ENCODE measurements around the gene ARID5A. TPM values are rescaled to one million over a fixed set of nuclear protein-coding genes. Genes with fewer than 3 reads are reported as not detected.

Gene ARID5A
- total RNA-seq, 2 donors from 2014 or later: 10.5 to 24.1 TPM

DNA sequence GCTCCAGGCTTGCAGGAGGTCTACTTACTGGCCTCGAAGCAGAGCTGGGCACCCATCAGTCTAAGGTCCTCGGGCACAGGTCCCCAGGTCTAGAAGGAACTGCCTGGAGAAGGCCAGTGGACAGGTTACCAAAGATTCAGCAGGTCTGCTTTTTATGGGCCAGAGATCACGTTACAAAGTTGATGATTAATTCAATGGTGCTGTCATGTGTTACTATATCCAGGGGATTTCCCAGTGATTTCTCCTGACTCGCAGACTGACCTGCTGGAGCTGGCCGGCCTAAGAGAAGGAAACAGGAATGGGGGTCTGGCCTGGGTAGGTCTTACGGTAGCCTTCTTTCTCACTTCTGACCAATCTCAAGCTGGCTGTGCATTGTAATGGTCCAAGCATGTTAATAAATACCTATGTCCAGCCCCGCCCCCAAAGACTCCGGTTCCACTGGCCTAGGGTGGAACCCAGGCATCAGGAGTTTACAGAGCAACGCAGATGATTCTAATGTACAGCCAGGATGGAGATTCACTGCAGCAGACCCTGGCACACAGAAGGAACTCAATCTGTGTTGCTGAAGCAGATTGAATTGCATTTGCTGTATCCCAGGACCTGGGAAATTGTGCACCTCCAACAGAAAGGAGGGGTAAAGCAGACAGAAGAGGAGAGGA lies 31.2 kb upstream of the ARID5A start, which contains the start of gene NEURL3:
TSS of gene NEURL3 (minus strand) at position 127 of the 659 bp plus-strand sequence. CDS start at position 56, 71 bp downstream.
- no peak for ATAC-seq
- no peak for DNase-seq
- intact Hi-C loops (cut with DNase I): loop anchor here (5.0 to 10.0 kb wide), 4 partner anchors 33 to 371 kb away; partner anchors contain the start of gene ASTL (in 2 of the 2)

DNA sequence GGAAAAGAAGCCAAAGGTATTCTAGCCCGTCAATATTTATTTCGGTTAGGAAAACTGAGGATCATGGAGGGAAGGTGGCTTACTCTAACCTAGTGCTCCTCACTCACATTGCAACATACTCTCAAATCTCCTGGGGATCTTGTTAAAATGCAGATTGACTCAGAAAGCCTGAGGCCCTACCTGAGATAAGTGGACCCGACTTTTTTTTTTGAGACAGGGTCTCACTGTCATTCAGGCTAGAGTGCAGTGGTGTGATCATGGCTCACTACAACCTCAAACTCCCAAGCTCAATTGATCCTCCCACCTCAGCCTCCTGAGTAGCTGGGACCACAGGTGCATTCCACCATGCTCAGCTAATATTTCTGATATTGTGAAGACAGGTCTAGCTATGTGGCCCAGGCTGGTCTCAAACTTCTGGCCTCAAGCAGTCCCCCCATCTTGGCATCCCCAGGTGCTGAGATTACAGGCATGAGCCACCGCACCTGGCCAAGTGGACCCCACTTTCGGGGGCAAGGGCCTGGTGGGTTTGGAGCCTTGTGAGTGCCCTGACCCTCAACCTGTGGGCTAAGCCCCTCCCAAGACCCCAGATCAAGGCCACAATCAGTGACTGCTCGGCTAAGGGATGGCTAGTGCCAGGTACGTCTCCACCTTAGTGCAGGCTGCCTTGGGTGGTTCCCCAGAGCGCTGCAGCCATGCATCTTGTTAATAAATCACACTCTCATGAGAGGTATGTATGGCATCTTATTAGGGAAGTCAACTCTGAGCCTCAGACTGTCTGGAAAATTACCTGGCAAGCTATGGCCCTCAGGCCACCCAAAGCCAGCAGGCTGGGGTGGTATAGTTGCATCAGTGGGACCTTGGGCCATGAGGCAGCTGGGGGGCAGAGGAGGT lies 30.3 kb upstream of the ARID5A start:
- intact Hi-C loops (cut with DNase I): loop anchor here (5.0 to 10.0 kb wide), 4 partner anchors 34 to 371 kb away; partner anchors contain the start of gene ASTL (in 2 of the 2)

DNA sequence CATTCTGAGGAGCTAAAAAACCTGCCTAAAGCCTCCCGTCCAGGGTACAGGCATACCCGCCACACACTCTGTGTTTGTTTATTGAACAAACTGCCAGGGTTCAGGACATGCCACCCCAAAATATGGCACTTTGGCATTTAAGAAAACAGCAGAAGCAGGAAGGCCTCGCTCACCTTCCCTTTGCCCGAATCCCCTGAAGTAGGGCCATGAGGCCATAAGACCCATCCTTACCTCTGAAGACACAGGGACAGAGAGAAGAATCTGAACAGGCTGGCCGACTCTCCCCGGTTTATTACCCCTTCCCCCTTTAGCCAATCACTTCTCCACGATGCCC lies 29.7 kb upstream of the ARID5A start:
- ATAC-seq (no peak), DNase-seq (no peak)

More for the DNA sequence above, 30.3 kb upstream of the ARID5A start:
- no peak for DNase-seq
- ATAC-seq: no peak

DNA sequence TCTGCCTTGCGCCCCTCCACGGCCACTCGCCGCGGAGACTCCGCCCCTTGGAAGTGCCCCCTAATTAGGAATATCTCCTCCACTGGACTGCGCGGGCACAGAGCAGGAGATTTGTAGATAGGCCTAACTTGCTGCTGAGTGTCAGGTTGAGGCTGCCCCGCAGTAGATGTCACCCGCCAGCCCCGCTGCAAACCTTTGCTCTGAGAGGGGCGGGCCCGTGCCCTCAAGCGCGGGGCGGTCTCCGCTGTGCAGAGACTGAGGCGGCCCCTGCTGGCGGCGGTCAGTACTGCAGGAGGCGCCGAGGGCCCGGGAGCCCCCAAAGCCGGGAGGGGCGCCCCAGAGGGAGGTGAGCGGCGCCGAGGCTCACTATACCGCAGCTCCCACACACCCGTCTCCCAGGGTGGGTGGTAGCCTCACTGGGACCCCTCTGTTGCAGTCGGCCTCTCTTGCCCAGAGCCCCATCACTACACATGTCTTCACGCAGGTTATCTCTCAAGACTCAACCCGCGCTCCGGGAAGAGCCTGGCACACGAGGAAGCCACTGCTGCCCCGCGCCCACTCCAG lies 28.5 kb upstream of the ARID5A start:
- intact Hi-C loops (cut with DNase I): loop anchor here (2.0 to 10.0 kb wide), 5 partner anchors 36 to 373 kb away; partner anchors contain the start of gene ASTL (in 2 of the 2)

More for the DNA sequence above, 29.7 kb upstream of the ARID5A start:
- intact Hi-C loops (cut with DNase I): loop anchor here (5.0 to 10.0 kb wide), 4 partner anchors 35 to 372 kb away; partner anchors contain the start of gene ASTL (in 2 of the 2)

DNA sequence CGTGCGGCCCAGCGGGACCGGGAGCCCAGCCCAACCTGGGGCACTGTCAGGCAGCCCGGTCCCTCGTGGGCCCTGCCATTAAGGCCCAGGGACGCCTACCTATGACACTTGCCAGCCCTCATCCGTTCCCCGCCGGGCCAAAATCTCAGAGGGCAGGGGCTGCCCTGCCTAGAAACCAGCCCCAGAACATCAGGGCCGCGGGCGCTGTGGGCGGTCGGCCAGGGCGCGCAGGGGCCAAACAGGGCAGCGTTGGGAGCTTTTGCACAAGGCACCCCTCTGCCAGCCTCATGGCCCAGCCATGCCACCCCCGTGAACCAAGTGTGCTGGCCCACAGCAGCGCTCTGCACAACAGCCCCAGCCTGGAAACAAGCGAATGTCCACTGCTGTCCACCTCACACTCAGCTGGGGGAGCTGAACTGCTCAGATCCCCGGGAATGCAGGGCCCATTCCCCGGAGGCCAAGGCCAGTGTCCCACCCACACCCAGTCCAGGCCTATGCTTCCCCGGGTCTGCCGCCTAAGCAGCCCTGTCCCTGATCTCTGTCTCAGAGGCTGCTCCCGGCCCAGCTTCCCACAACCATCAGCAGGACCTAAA lies 27.9 kb upstream of the ARID5A start:
- intact Hi-C loops (cut with DNase I): loop anchor here (2.0 to 10.0 kb wide), 5 partner anchors 36 to 374 kb away; partner anchors contain the start of gene ASTL (in 2 of the 2)
- DNase-seq: no peak
- ATAC-seq: peak in 1 of 2 donors; percentile 6

More for the DNA sequence above, 28.5 kb upstream of the ARID5A start:
- ATAC-seq (peak; percentile 85 to 90), DNase-seq (peak; percentile 83)

DNA sequence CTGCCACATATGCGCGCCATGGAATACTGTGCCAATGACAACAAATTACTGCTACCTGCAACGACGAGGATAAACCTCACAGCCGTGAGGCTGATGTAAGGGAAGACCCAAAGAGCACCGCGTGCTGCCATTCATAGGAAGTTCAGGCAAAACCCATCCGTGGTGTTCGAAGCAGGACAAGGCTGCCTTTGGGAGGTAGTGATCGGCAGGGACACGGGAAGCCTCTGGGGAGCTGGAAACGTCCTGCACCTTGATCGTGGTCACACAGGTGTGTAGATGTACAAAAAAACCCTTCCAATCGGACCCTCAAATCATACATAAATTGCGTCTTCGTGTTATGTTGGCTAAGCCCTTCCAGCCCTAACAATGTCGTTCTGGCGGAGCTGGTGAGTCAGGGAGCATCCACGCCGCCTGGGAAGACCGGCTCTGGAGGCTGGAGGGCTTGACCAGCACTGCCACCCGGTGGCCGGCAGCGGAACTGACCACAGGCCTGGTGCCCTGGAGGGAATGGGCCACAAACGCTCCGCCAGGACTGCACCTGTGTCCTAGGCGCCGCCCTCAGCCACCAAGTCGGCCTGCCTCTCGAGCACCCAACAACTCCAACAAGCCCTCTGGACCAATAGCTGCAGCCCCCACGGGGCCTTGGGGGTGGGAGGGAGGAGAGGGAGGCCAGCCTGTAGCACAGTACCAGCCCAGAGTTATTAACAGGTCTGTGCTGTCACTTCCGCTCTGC lies 27.3 kb upstream of the ARID5A start:
- peak; percentile 89 to 90 for ATAC-seq
- DNase-seq: peak; percentile 90
- intact Hi-C loops (cut with DNase I): loop anchor here (2.0 to 10.0 kb wide), 5 partner anchors 37 to 374 kb away; partner anchors contain the start of gene ASTL (in 2 of the 2)

DNA sequence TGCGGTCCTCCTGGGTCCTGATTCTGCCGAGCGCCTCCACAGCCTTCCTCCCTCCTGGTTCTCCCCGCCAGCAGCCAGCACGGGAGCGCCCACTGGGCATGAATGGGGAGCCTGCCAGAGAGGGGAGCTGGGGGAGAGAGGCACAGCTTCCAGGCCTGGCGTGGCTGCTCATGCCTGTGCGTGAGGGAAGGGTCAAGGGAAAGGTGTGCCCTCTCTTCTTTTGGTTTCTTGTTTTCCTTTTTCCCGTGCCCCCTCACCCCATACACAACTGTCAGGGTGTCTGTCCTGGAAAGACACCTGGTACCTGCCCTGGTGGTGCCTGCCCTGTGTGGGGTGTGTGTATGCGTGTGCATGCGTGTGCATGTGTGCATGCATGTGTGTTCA lies 26.7 kb upstream of the ARID5A start:
- DNase-seq (no peak), ATAC-seq (no peak)
- intact Hi-C loops (cut with DNase I): loop anchor here (2.0 to 10.0 kb wide), 6 partner anchors 38 to 375 kb away; partner anchors contain the start of genes ASTL (in 2 of the 2) and SNRNP200 (in 1 of the 2)

DNA sequence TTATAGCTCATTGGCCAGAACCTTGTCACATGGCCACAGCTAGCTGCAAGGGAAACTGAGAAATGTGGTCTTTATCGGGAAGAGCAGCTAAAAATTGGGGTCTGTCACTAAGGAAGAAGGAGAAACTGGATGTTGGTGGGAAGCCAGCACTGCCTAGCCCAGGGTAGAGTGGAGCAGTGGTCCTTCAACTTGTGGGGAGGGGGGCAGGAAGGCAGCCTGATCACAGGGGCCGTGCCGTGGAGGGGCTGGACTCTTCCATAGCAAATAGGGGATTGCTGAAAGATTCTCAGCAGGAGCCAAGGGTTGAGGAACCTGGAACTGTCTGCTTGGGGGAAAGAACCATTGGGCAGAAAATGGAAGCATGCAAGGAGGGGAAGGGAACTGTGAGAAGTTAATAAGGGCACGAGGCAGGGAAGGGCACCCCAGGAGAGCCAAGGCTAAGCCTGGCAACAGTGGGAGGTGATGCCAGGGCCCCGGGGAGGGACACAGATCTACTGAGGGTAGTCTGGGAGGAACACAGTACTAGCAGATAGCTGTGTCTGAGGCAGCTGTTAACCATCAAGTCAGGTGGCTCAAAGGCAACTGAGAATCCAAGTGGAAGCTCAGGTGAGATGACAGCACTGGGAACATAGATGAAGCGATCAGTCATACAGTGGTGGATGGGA lies 25.5 kb upstream of the ARID5A start:
- no peak for DNase-seq
- intact Hi-C loops (cut with DNase I): loop anchor here in 1 of 2 donors (10.0 kb wide), 1 partner anchor 206 kb away; the partner anchor contains the start of gene SNRNP200

DNA sequence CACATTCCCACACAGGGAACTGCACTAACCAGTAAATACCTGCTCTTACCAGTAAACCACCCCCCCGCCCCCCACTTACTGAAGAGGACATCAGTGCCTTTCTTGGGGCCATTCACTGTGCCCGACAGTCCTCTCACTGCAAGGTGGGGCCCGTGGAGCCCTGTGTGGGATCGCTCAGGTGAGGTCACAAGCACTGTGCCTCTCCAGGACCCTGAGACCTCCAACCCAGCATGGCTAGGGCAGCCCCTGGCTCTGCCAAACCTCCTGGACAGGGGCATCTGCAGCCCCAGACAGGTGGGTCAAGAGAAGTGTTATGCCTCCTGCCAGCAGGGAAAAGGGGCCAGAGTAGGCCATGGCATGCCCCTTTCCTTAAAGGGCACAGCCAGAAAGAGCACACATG lies 24.7 kb upstream of the ARID5A start:
- intact Hi-C loops (cut with DNase I): loop anchor here in 1 of 2 donors (10.0 kb wide), 1 partner anchor 207 kb away; the partner anchor contains the start of gene SNRNP200
- DNase-seq: no peak
- no peak for ATAC-seq

More for the DNA sequence above, 25.5 kb upstream of the ARID5A start:
- no peak for ATAC-seq

DNA sequence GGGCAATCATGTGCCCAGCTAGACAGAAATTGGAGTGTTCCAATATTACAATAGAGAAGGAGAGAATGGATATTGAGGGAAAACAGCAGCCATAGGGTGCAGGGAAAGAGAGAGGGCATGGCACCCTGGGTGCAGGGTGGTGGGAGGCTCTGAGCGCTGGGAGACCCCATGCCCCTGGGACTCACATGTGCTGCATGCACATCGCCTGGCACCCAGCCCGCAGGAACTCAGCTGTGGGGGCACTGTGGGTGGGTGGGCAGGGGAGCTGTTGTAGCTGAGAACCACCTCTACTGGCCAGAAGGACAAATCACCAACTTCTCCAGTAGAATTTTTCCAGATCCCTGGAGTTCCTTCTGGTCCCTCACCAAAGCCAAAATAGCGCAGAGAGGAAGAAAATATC lies 24.2 kb upstream of the ARID5A start:
- intact Hi-C loops (cut with DNase I): loop anchor here in 1 of 2 donors (10.0 kb wide), 1 partner anchor 208 kb away; the partner anchor contains the start of gene SNRNP200
- no peak for DNase-seq
- no peak for ATAC-seq

DNA sequence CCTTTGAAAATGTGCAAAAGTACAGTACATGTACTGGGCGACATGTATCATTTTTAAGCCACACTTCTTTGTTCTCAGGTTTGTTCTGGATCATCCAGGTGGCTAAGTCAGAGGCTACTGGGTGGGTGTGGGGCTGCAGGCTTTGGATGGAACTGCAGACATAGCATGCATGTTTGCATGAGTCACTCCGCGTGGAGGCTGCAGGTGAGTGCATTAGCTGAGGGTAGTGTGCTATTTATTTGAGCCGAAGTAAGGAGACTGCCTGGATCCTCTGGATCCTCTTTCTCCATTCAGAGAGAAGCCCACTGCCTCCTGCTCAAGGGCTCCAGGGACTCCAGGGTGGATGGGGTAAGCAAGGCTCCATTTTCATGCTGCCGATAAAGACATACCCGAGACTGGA lies 22.0 kb upstream of the ARID5A start:
- ATAC-seq (no peak), DNase-seq (no peak)
- intact Hi-C loops (cut with DNase I): loop anchor here in 1 of 2 donors (10.0 kb wide), 1 partner anchor 210 kb away; the partner anchor contains the start of gene SNRNP200

DNA sequence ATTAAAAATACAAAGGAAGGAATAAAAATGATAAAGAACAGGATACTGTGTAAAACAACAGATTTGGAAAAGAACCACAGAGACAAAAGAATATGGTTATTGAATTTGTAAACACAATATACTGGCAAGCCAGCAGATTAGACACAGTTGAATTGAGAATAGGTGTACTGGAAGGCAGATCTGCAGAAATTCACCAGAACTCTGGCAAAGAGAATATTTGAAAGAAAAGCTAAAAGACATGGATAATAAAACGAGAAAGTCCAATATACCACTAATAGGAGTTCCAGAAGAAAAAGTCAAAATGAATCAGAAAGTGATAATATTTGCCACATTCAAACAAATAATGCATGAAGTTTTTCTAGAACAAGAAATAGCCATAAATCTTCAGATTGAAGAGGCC lies 19.5 kb upstream of the ARID5A start:
- ATAC-seq: no peak
- no peak for DNase-seq
- intact Hi-C loops (cut with DNase I): loop anchor here in 1 of 2 donors (10.0 kb wide), 1 partner anchor 212 kb away; the partner anchor contains the start of gene SNRNP200

DNA sequence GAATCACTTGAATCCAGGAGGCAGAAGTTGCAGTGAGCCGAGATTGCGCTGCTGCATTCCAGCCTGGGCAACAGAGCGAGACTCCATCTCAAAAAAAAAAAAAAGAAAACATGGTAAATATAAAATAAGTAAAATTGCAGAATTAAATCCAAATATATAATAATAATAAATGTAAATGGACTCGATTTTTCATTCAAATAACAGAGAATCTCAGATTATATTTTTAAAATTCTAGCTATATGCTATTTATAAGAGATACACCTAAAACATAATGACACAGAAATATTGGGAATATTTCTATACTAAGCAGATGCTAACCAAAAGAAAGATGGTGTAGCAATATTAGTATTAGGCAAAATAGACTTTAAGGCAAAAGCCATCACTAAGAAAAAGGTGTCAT lies 16.3 kb upstream of the ARID5A start:
- no peak for ATAC-seq
- intact Hi-C loops (cut with DNase I): no loop called here
- no peak for DNase-seq

DNA sequence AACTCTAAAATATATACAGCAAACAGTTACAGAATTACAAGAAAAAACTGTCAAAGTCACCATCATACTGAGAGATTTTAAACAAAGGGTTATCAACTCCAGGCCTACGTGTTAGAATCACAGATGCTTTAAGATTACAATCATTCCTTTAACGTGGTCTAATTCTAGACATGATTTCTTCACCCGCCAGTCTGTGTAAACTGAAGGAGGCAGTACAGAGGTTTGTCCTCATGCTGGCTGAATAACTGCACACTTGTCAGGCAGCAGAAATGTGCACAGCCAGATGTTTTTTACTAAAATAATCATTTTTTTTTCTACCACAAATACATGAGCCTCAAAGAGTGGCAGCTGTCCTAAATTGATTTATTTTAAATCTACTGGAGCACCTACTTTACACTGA lies 15.9 kb upstream of the ARID5A start:
- intact Hi-C loops (cut with DNase I): no loop called here
- ATAC-seq (no peak), DNase-seq (no peak)

DNA sequence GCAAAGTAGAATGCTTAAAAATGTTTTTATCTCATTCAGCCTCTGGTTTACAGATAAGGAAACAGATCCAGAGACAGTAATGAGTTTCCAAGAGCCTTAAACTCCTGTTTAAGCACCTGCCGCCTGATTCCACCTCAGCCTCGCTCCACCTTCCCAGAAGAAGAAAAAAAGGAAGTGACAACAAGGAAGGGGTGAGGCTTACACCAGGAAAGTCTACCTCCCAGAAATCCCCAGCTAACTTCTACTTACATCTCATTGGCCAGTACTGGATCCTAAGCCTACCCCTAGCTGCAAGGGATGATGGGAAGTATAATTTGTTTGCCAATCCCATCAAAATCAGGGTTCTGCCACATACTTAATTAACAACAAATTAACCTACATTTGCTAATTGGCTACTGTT lies 15.3 kb upstream of the ARID5A start:
- DNase-seq: no peak
- intact Hi-C loops (cut with DNase I): no loop called here
- ATAC-seq: no peak

DNA sequence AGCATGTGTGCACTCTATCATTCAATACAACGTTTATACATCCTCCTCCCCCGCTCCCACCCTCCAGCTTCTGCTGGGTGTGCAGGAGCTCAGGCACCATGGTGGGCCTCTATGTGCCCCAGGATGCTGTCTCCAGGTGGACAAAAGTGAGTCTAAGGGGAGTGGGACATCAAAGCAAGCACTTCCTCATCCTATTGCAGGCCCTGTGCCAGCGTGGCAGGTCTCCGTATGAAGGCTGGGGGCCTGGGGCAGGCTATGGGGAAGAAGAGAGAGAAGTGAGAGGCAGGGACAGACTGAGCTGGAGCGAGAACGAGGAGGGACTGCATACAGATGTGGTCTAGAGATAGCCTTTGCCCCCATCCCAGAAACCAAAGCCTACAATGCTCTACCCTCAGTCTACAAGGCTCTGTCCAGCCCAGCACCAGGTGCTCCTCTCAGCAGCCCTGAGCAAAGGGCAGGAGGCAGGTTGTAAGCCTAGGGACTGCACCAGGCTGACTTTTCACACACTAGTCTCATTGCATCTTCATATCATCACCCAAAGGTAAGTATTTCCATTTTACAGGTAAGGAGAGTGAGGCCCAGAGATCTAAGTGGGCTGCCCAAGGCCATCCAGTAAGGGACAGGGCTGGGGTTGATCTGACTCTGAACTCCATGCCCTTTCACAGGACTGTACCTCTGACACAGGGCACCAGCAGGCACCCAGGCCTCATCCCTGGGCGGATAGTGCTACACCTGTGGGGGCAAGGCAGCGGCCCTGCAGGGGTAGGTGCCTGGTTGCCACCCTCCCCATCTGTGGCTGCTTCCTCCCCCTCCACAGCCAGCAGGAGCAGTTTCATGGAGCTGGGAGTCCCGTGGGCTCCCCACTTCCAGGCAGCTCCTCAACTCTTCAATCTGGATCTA lies 14.0 kb upstream of the ARID5A start:
- intact Hi-C loops (cut with DNase I): no loop called here
- ATAC-seq (no peak), DNase-seq (no peak)

Measured in left cardiac atrium (tissue), 4 donors.